Smooth muscle cell (in vitro differentiated cells): ENCODE measurements around the gene CLIC3. TPM values are rescaled to one million over a fixed set of nuclear protein-coding genes. Genes with fewer than 3 reads are reported as not detected.

Experiments
- DNase-seq: peaks from one replicate; lab custom pipeline; 2025; ENCODE audit not compliant: unreplicated experiment; lab: John Stamatoyannopoulos, UW
- H2AFZ ChIP-seq: fragments of 200-600 bp; sonication (generic); 2 replicates; pipeline ENCODE4 v1.6.0; 2016; ENCODE audit warnings: antibody characterized with exemption, low read depth, mild to moderate bottlenecking
- H3F3A ChIP-seq: fragments of 200-600 bp; sonication (generic); 2 replicates; pipeline ENCODE4 v1.6.0; 2017; ENCODE audit warnings: antibody characterized with exemption, low read depth
- H3K27ac ChIP-seq: fragments of 200-600 bp; sonication (generic); 2 replicates; pipeline ENCODE4 v1.5.1; 2016; ENCODE audit warnings: low read depth, mild to moderate bottlenecking
- H3K27me3 ChIP-seq: fragments of 200-600 bp; sonication (generic); 2 replicates; pipeline ENCODE4 v1.6.1; 2016; ENCODE audit warnings: low read depth, mild to moderate bottlenecking
- H3K36me3 ChIP-seq: fragments of 200-600 bp; sonication (generic); 2 replicates; pipeline ENCODE4 v1.5.1; 2016; ENCODE audit warnings: low read depth
- H3K4me1 ChIP-seq: fragments of 200-600 bp; sonication (generic); 2 replicates; pipeline ENCODE4 v1.5.1; 2016; ENCODE audit warnings: low read depth
- H3K4me2 ChIP-seq: fragments of 200-600 bp; sonication (generic); 2 replicates; pipeline ENCODE4 v1.6.0; 2016; ENCODE audit warnings: mild to moderate bottlenecking
- H3K4me3 ChIP-seq: fragments of 200-600 bp; sonication (generic); 2 replicates; pipeline ENCODE4 v1.5.1; 2016; ENCODE audit warnings: mild to moderate bottlenecking
- H3K79me2 ChIP-seq: fragments of 200-600 bp; sonication (generic); 2 replicates; pipeline ENCODE4 v1.6.0; 2016; ENCODE audit warnings: low read depth, mild to moderate bottlenecking
- H3K9ac ChIP-seq: fragments of 200-600 bp; sonication (generic); 2 replicates; pipeline ENCODE4 v1.6.0; 2016; ENCODE audit warnings: low read depth
- H3K9me3 ChIP-seq: fragments of 200-600 bp; sonication (generic); replicated peaks from 2 replicates; pipeline ENCODE4 v1.5.1; 2016; ENCODE audit warnings: low read depth
- H4K20me1 ChIP-seq: fragments of 200-600 bp; sonication (generic); 2 replicates; pipeline ENCODE4 v1.6.0; 2016; ENCODE audit warnings: low read depth
- WGBS: methylation state at CpG from one replicate; pipeline ENCODE4 v1.1.7; 2016; ENCODE audit warnings: low lambda C conversion rate; 5-methylcytosine and 5-hydroxymethylcytosine counted together
- polyA plus RNA-seq: library from polyadenylated mRNA; unstranded; fragments of >200 nt; fragmentation: Nextera tagmentation; extraction: Ambion mirVana; gene quantifications from 2 replicates; pipeline ENCODE4 v1.2.1, GENCODE V29; 2016
- total RNA-seq: library from RNA; depleted of rRNA; stranded (reverse); fragments of >200 nt; gene quantifications from 2 replicates; pipeline ENCODE4 v1.2.3, GENCODE V29; 2014
- TF ChIP-seq, protein P1 (sequence below): fragments of 200-600 bp; sonication (generic); IDR thresholded peaks from 2 replicates; pipeline ENCODE4 v1.5.1; 2017; ENCODE audit warnings: borderline replicate concordance, mild to moderate bottlenecking, antibody characterized with exemption; ENCODE audit not compliant: insufficient read depth, poor library complexity, severe bottlenecking

CLIC3 gene
- total and polyA plus RNA-seq, 2 experiments from 2014 or later = 36.8 to 43.9 TPM

DNA sequence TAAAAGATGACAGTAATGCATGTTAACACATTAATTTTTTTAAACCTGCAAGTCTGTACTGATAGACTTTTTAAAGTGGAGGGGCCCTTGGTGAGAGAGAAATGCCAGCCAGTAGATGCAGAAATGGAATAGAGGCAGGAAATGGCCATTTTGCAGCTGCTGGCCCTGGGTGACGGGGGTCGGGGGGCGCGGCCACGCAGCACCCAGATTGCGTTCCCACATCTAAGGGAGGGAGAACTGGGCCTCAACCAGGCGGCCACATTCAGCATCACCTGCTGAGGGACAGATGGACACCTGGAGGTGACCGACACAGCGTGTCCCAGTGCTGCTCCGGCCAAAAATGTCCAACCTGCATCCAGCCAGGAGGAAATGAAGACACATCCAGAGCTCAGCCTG is 6.3 kb upstream of the CLIC3 start:
- Histone ChIP-seq H3K27ac (no peak overlapping the region), H3K79me2 (no peaks in the 10 kb centered on the region), H3K4me3 (no peak overlapping the region), H3K9me3 (no peaks in the 10 kb centered on the region), H3F3A (no peaks in the 10 kb centered on the region), H3K4me1 (no peaks in the 10 kb centered on the region), H3K9ac (no peak overlapping the region), H4K20me1 (no peaks in the 10 kb centered on the region), H2AFZ (no peak overlapping the region), H3K4me2 (no peak overlapping the region), H3K36me3 (no peaks in the 10 kb centered on the region), H3K27me3 (no peaks in the 10 kb centered on the region)
- TF ChIP-seq, protein P1, sequence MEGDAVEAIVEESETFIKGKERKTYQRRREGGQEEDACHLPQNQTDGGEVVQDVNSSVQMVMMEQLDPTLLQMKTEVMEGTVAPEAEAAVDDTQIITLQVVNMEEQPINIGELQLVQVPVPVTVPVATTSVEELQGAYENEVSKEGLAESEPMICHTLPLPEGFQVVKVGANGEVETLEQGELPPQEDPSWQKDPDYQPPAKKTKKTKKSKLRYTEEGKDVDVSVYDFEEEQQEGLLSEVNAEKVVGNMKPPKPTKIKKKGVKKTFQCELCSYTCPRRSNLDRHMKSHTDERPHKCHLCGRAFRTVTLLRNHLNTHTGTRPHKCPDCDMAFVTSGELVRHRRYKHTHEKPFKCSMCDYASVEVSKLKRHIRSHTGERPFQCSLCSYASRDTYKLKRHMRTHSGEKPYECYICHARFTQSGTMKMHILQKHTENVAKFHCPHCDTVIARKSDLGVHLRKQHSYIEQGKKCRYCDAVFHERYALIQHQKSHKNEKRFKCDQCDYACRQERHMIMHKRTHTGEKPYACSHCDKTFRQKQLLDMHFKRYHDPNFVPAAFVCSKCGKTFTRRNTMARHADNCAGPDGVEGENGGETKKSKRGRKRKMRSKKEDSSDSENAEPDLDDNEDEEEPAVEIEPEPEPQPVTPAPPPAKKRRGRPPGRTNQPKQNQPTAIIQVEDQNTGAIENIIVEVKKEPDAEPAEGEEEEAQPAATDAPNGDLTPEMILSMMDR = no peak
- no peak for DNase-seq
- 96% methylated on average over 10 of the region's 10 CpGs for WGBS

DNA sequence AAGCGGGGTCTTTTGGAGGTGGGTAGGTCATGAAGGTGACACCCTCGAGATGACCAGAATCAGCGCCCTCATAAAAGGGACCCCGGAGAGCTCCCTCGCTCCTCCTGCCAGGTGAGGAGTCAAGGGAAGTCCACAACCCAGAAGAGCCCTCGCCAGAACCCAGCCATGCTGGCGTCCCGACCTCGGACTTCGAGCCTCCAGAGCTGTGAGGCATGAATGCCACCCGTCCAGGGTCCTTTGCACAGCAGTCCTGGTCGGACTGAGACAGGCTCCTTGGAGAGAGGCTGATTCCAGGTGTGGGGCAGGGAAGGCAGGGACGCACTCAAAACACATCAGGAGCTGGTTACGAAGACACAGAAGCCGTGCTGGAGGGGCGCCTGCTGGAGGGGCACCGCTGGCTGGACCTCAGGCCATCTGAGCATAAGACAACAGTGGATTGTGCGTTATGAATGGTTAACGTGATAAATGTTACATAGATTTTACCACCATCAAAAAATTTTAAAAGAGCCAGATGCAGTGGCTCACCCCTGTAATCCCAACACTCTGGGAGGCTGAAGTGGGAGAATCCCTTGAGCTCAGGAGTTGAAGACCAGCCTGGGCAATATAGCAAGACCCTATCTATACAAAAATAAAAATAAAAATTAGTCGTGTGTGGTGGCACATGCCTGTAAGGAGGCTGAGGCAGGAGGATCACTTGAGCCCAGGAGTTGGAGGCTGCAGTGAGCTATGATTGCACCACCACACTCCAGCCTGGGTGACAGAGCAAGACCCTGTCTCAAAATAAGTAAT is 5.7 kb upstream of the CLIC3 start:
- H3K36me3 ChIP-seq = no peaks in the 10 kb centered on the region
- DNase-seq = no peak
- TF ChIP-seq, protein P1 = no peak
- H3K9ac ChIP-seq = no peak overlapping the region
- no peaks in the 10 kb centered on the region for H3K27me3 ChIP-seq
- no peak overlapping the region for H3K4me2 ChIP-seq
- no peak overlapping the region for H3K27ac ChIP-seq
- H3K9me3 ChIP-seq = no peaks in the 10 kb centered on the region
- peaks cover 4% of the 10 kb centered on the region for H3K4me1 ChIP-seq
- no peaks in the 10 kb centered on the region for H3K79me2 ChIP-seq
- no peak overlapping the region for H2AFZ ChIP-seq
- H4K20me1 ChIP-seq = no peaks in the 10 kb centered on the region
- no peaks in the 10 kb centered on the region for H3F3A ChIP-seq
- 93% methylated on average over 20 of the region's 20 CpGs for WGBS
- no peak overlapping the region for H3K4me3 ChIP-seq

DNA sequence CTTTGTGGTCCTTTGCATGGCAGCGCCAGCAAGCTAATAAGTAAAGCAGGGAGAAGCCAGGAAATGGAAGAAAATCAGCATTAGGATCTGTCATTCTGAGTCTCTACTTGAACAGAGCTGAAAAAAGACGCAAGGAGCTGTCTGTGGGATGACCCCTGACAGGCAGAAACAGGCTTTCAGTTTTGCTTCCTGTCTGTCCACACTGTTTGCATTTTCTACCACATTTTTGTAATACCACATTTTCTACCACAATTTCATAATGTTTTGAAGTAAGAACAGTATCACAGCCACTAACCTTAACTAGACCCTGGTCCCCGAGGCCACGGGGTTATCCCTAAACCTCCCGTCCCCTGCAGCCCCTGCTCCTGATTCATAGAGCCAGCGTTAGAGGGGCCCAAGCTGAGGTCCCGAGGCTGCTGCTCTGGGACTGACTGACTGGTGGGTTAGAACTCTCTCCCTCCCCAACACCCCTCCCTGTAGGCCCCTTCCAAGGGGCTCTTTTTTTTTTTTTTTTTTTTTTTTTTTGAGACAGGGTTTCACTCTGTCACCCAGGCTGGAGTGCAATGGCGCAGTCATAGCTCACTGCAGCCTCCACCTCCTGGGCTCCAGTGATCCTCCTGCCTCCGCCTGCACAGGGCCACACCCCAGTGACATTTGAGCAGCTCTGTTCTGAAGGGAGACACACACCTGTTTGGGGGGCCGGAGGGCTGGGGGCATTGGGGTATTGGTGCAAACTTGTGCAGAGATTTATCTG is 4.0 kb upstream of the CLIC3 start:
- H4K20me1 ChIP-seq = no peaks in the 10 kb centered on the region
- TF ChIP-seq, protein P1 = no peak
- H3K27me3 ChIP-seq = no peaks in the 10 kb centered on the region
- H3K4me2 ChIP-seq = no peak overlapping the region
- no peak overlapping the region for H2AFZ ChIP-seq
- peak overlapping the region; percentile 19 for H3K27ac ChIP-seq
- H3K9me3 ChIP-seq = no peaks in the 10 kb centered on the region
- H3F3A ChIP-seq = no peaks in the 10 kb centered on the region
- H3K79me2 ChIP-seq = no peaks in the 10 kb centered on the region
- no peak for DNase-seq
- 66% methylated on average over 9 of the region's 10 CpGs for WGBS
- no peak overlapping the region for H3K4me3 ChIP-seq
- no peaks in the 10 kb centered on the region for H3K36me3 ChIP-seq
- H3K9ac ChIP-seq = no peak overlapping the region
- peaks cover 12% of the 10 kb centered on the region for H3K4me1 ChIP-seq
